ENCODE measurements around the gene RECQL.
"Not testable (repeated sequence)": the region's sequence is repeated elsewhere in the genome, so short reads cannot be mapped to it uniquely, and the experiment has no call there.

The RECQL gene

DNA sequence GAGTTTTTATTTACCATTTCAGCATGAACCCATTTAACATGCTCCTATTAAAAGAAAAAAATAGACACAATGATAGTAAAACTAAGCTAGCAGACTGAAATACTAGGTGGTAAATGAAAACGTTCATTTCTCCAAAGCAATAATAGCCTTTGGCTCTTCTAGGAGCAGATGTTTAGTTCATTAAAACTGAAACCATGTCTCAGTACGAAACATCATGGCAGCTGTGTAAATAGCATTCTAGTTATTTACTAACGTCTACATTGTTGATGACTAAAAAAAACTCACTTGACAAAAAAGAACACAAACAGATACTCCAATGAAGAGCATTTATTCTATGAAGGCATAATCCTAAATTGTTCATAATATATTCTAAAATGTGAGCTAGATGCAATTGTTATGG is 17.9 kb downstream of the RECQL start:
- Mint-ChIP-seq H3K4me3 (no peak overlapping the region), H3K4me1 (ENCODE audit: low read depth in 2 of 2) (peaks cover 5 to 13% of the 10 kb centered on the region in 2 donors), H3K36me3 (ENCODE audit: insufficient read depth) (peaks cover 20% of the 10 kb centered on the region), H3K27me3 (no peaks in the 10 kb centered on the region), H3K27ac (no peak overlapping the region), H3K9me3 (no peaks in the 10 kb centered on the region)
- no peak for DNase-seq
- no peak for ATAC-seq (replicated peaks)

DNA sequence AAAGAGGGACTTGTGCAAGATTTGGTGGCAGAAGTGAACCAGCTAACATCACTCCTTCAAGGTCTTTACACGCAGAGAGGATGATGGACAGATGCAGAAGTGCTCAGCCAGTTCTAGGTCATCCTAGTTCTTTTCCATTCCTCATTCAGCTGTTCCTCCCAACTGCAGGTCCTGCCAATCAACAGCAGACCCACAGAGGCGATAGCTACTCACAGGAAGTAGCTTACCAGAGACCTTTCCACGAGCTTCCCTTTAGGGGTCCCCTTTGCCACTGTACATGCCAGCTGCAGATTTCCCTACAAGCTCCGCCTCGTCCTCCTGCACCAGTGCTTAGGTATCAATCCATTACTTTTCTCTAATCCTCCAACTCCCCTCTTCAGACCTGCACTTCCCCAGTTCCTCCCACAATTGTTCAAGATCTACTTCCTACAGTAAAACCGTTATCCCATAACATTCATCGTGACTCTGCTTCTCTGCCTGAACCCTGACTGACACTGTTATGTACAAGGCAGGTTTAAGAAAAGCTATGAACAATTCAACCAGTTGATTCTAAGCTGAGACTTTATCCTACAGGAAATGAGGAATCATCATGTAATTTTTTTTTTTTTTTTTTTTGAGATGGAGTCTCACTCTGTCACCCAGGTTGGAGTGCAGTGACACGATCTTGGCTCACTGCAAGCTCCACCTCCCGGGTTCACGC is 22.5 kb downstream of the RECQL start:
- ATAC-seq (replicated peaks) (no peak), DNase-seq (no peak)
- H3K9me3 Mint-ChIP-seq: no peaks in the 10 kb centered on the region
- no peak overlapping the region for H3K4me3 Mint-ChIP-seq
- H3K27ac Mint-ChIP-seq: peak overlapping the region in 1 of 2 donors; percentile 64
- no peaks in the 10 kb centered on the region for H3K27me3 Mint-ChIP-seq
- H3K4me1 Mint-ChIP-seq (ENCODE audit: low read depth in 2 of 2): peaks cover 0 to 2% of the 10 kb centered on the region in 2 donors
- H3K36me3 Mint-ChIP-seq (ENCODE audit: insufficient read depth): peaks cover 36% of the 10 kb centered on the region

DNA sequence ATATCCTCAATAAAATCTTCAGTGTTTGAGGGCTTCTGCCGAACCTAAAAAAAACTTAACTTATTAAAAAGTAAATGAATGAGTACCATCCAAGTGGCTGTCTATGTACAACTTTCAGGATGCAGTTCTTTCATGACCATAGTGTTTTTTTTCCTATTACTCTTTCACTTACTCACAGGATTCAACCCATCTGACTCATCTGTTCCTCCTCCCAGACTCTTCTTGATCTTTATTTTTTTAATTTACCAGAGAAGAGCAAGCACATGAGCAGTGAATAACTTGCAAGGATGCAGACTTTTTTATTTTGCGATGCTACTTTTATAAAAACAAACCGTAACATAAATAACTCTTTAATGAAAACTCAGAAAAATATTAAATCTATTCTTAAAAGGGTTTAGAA is 24.5 kb downstream of the RECQL start:
- Mint-ChIP-seq H3K9me3 (no peaks in the 10 kb centered on the region), H3K27me3 (no peaks in the 10 kb centered on the region), H3K4me3 (no peak overlapping the region), H3K4me1 (ENCODE audit: low read depth in 2 of 2) (peaks cover 0 to 2% of the 10 kb centered on the region in 2 donors), H3K27ac (no peak overlapping the region), H3K36me3 (ENCODE audit: insufficient read depth) (peaks cover 42% of the 10 kb centered on the region)
- DNase-seq: no peak
- ATAC-seq (replicated peaks): no peak

DNA sequence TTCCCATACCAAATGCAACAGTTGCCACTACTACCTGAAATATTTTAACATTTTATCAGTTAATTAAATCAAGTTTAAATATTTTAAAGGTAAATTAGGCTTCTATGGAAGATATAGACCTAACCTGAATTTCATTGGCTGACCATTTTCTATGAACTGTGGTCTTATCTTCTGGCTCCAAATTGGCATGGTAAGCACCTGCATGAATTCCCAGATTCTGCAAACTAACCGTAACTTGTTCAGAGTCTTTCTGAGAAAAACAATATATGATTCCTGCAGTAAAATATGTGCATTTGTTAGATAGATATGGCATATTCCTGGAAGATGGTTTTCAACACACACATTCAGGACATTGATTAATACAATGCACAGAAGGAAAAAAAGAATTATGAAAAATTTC is 25.9 kb downstream of the RECQL start:
- peaks cover 55% of the 10 kb centered on the region for H3K36me3 Mint-ChIP-seq (ENCODE audit: insufficient read depth)
- peaks cover 0 to 2% of the 10 kb centered on the region in 2 donors for H3K4me1 Mint-ChIP-seq (ENCODE audit: low read depth in 2 of 2)

GRCh38 chr12:21472197-21472823 is 29.1 kb downstream of the RECQL start:
- Mint-ChIP-seq H3K36me3 (ENCODE audit: insufficient read depth) (peaks cover 83% of the 10 kb centered on the region), H3K4me1 (ENCODE audit: low read depth in 2 of 2) (peaks cover 0 to 2% of the 10 kb centered on the region in 2 donors), H3K4me3 (no peak overlapping the region), H3K9me3 (no peaks in the 10 kb centered on the region), H3K27ac (peak overlapping the region in 1 of 2 donors; percentile 58), H3K27me3 (no peaks in the 10 kb centered on the region)
- no peak for DNase-seq
- no peak for ATAC-seq (replicated peaks)

More for the DNA sequence above, 25.9 kb downstream of the RECQL start:
- no peaks in the 10 kb centered on the region for H3K9me3 Mint-ChIP-seq
- no peaks in the 10 kb centered on the region for H3K27me3 Mint-ChIP-seq
- H3K4me3 Mint-ChIP-seq: no peak overlapping the region
- H3K27ac Mint-ChIP-seq: no peak overlapping the region
- DNase-seq (no peak), ATAC-seq (replicated peaks) (no peak)

DNA sequence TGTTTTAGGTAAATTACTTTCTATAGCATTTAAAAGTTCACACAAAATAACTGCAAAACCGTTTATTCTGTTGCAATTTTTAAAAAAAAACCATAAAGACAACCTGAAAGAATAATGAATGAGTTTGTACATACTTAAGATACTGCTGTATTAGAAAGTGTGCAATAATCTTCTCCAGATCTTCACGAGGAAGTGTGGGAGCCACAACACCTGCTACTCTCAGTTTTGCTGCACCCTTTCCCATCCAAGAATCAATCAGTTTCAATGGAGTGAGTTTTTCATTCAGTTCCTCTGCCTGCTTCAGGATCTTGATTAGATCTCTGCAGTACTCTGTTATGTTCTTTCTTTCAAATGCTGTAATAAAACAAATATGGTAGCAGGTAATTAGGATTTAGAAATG is 30.1 kb downstream of the RECQL start:
- Mint-ChIP-seq H3K27ac (no peak overlapping the region), H3K9me3 (no peaks in the 10 kb centered on the region), H3K4me3 (no peak overlapping the region), H3K4me1 (ENCODE audit: low read depth in 2 of 2) (peaks cover 2 to 4% of the 10 kb centered on the region in 2 donors), H3K27me3 (no peaks in the 10 kb centered on the region), H3K36me3 (ENCODE audit: insufficient read depth) (peaks cover 78% of the 10 kb centered on the region)
- DNase-seq: no peak
- ATAC-seq (replicated peaks): no peak

- H3K9me3 Mint-ChIP-seq; ATAC-seq (replicated peaks); H3K27ac Mint-ChIP-seq; DNase-seq; H3K27me3 Mint-ChIP-seq; H3K4me3 Mint-ChIP-seq: not testable (repeated sequence)
- H3K4me1 Mint-ChIP-seq (ENCODE audit: low read depth in 2 of 2): peaks cover 5 to 12% of the 10 kb centered on the region in 2 donors
- H3K36me3 Mint-ChIP-seq (ENCODE audit: insufficient read depth): peaks cover 82% of the 10 kb centered on the region
These were observed 34.1 kb downstream of the RECQL start for GRCh38 chr12:21467334-21467733.

GRCh38 chr12:21459474-21459873 is 42.0 kb downstream of the RECQL start:
- H3K27ac Mint-ChIP-seq: peak overlapping the region in 1 of 2 donors; percentile 38
- no peaks in the 10 kb centered on the region for H3K9me3 Mint-ChIP-seq
- no peak overlapping the region for H3K4me3 Mint-ChIP-seq
- peaks cover 20 to 40% of the 10 kb centered on the region in 2 donors for H3K4me1 Mint-ChIP-seq (ENCODE audit: low read depth in 2 of 2)
- H3K36me3 Mint-ChIP-seq (ENCODE audit: insufficient read depth): peaks cover 48% of the 10 kb centered on the region
- DNase-seq (no peak), ATAC-seq (replicated peaks) (no peak)
- no peaks in the 10 kb centered on the region for H3K27me3 Mint-ChIP-seq

DNA sequence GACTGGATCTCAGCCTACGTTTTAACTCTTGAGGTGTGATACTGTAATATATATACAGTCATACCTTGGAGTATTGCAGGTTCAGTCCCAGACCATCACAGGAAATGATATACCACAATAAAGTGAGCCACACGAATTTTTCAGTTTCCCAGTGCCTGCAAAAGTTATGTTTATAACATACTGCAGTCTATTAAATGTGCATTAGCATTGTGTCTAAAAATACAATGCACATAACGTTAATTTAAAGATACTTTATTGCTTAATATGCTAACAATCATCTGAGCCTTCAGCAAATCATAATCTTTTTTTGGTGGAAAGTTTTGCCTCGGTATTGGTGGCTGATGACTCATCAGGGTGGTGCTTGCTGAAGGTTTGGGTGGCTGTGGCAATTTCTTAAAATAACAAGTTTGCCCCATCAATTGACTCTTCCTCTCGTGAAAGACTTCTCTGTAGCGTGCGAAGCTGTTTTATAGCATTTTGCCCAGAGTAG is 45.1 kb downstream of the RECQL start:
- ATAC-seq (replicated peaks) (peak; percentile 82), DNase-seq (peak; percentile 17 to 36 (median 33))
- no peaks in the 10 kb centered on the region for H3K9me3 Mint-ChIP-seq
- no peaks in the 10 kb centered on the region for H3K27me3 Mint-ChIP-seq
- peak overlapping the region; percentile 64 for H3K4me3 Mint-ChIP-seq
- peak overlapping the region; percentile 91 to 92 for H3K27ac Mint-ChIP-seq
- peaks cover 25% of the 10 kb centered on the region for H3K36me3 Mint-ChIP-seq (ENCODE audit: insufficient read depth)
- H3K4me1 Mint-ChIP-seq (ENCODE audit: low read depth in 2 of 2): peaks cover 29 to 56% of the 10 kb centered on the region in 2 donors

GRCh38 chr12:21453312-21453852 is 48.1 kb downstream of the RECQL start:
- DNase-seq (no peak), ATAC-seq (replicated peaks) (peak; percentile 31)
- H3K27ac Mint-ChIP-seq: peak overlapping the region; percentile 94 to 95
- peaks cover 32% of the 10 kb centered on the region for H3K36me3 Mint-ChIP-seq (ENCODE audit: insufficient read depth)
- peak overlapping the region; percentile 74 to 76 for H3K4me3 Mint-ChIP-seq
- peaks cover 26 to 48% of the 10 kb centered on the region in 2 donors for H3K4me1 Mint-ChIP-seq (ENCODE audit: low read depth in 2 of 2)
- no peaks in the 10 kb centered on the region for H3K27me3 Mint-ChIP-seq
- no peaks in the 10 kb centered on the region for H3K9me3 Mint-ChIP-seq

- no peak overlapping the region for H3K4me3 Mint-ChIP-seq
- no peaks in the 10 kb centered on the region for H3K27me3 Mint-ChIP-seq
- no peaks in the 10 kb centered on the region for H3K9me3 Mint-ChIP-seq
- DNase-seq: no peak
- H3K36me3 Mint-ChIP-seq (ENCODE audit: insufficient read depth): peaks cover 48% of the 10 kb centered on the region
- ATAC-seq (replicated peaks): no peak
- peak overlapping the region in 1 of 2 donors; percentile 88 for H3K27ac Mint-ChIP-seq
- peaks cover 11 to 30% of the 10 kb centered on the region in 2 donors for H3K4me1 Mint-ChIP-seq (ENCODE audit: low read depth in 2 of 2)
These were observed 49.9 kb downstream of the RECQL start for GRCh38 chr12:21451529-21451928.

DNA sequence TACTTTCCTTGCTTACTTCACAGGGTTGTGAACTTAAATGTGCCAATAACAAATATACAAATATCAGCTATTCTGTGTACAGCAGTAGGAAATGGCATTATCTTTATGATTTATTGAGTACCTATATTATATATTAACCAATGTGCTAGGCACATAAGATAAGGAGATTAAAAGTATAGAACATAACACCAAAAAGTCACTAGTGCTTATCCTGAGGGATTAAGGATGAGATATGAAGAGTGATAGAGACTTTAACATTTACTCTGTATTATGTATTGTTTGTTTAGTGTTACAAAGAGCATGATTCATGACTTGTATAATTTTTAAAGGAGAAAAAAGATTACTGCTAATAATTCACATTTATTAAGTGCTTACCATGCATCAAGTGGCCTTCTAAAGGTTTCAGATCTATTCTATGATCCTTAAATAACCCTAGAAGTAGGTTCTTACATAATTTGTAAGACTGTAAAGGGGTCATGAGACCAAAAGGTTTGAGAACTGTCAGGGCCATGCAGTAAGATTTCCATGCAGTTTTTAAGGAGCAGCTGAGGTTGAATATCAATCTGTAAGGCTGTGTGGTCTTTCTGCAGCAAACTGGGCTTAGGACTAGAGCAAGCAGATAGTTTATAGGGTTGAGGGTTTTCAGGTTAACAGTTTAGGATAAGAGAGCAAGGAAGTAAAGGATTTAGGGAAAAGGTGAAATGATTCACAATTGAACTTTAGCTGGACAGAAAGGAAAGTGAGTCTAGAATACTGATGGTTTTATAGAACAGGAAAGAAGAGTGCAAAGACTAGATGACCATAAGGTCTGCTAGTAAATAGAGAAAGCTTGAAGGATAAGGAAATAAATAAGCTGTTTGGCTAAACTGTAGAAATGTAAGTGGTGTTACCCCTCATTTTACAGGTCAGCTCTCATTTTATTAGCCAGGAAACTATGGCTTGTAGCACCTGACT is 57.0 kb downstream of the RECQL start:
- DNase-seq: no peak
- ATAC-seq (replicated peaks): no peak
- no peaks in the 10 kb centered on the region for H3K27me3 Mint-ChIP-seq
- H3K9me3 Mint-ChIP-seq: no peaks in the 10 kb centered on the region
- no peak overlapping the region for H3K4me3 Mint-ChIP-seq
- peaks cover 15 to 40% of the 10 kb centered on the region in 2 donors for H3K4me1 Mint-ChIP-seq (ENCODE audit: low read depth in 2 of 2)
- H3K27ac Mint-ChIP-seq: peak overlapping the region; percentile 5 to 35
- H3K36me3 Mint-ChIP-seq (ENCODE audit: insufficient read depth): peaks cover 59% of the 10 kb centered on the region

GRCh38 chr12:21439347-21439746 is 62.1 kb downstream of the RECQL start:
- H3K27me3 Mint-ChIP-seq: no peaks in the 10 kb centered on the region
- H3K27ac Mint-ChIP-seq: peak overlapping the region in 1 of 2 donors; percentile 97
- DNase-seq (no peak), ATAC-seq (replicated peaks) (no peak)
- H3K9me3 Mint-ChIP-seq: no peaks in the 10 kb centered on the region
- peak overlapping the region; percentile 95 to 96 for H3K4me3 Mint-ChIP-seq
- H3K36me3 Mint-ChIP-seq (ENCODE audit: insufficient read depth): peaks cover 27% of the 10 kb centered on the region
- H3K4me1 Mint-ChIP-seq (ENCODE audit: low read depth in 2 of 2): peaks cover 27 to 45% of the 10 kb centered on the region in 2 donors

All from effector memory CD8-positive, alpha-beta T cell (primary cell).